Chondrocyte (in vitro differentiated cells): ENCODE measurements around the gene DUSP2. TPM values are rescaled to one million over a fixed set of nuclear protein-coding genes. Genes with fewer than 3 reads are reported as not detected.

Experiments used
- DNase-seq: peaks from one replicate; pipeline ENCODE4 v3.0.0; 2021; ENCODE audit warnings: mixed read lengths, low spot score
- H3K27ac Mint-ChIP-seq: one replicate; pipeline ENCODE4 v1.8.0; 2021; ENCODE audit warnings: mild to moderate bottlenecking, moderate library complexity, mixed read lengths; ENCODE audit not compliant: unreplicated experiment
- H3K27me3 Mint-ChIP-seq: 2 replicates; pipeline ENCODE4 v1.8.0; 2021; ENCODE audit warnings: low read depth, mixed read lengths
- H3K36me3 Mint-ChIP-seq: 2 replicates; pipeline ENCODE4 v1.8.0; 2021; ENCODE audit warnings: low read depth, mixed read lengths
- H3K4me1 Mint-ChIP-seq: 2 replicates; pipeline ENCODE4 v1.8.0; 2021; ENCODE audit warnings: low read depth, mild to moderate bottlenecking, mixed read lengths
- H3K4me3 Mint-ChIP-seq: one replicate; pipeline ENCODE4 v1.8.0; 2021; ENCODE audit warnings: mild to moderate bottlenecking, moderate library complexity, mixed read lengths; ENCODE audit not compliant: unreplicated experiment
- H3K9me3 Mint-ChIP-seq: 2 replicates; pipeline ENCODE4 v1.8.0; 2021; ENCODE audit warnings: low read depth, mixed read lengths
- CTCF ChIP-seq: fragments of 200-600 bp; sonication (generic); IDR thresholded peaks from 2 replicates; pipeline ENCODE4 v1.5.0; 2021; ENCODE audit warnings: antibody characterized with exemption, mild to moderate bottlenecking, moderate library complexity
- total RNA-seq: library from RNA; stranded (reverse); gene quantifications from 3 replicates; pipeline ENCODE4 v1.2.1, GENCODE V29; 2021

DUSP2 gene
- total RNA-seq, 1 donor from 2014 or later = 1.1 TPM

DNA sequence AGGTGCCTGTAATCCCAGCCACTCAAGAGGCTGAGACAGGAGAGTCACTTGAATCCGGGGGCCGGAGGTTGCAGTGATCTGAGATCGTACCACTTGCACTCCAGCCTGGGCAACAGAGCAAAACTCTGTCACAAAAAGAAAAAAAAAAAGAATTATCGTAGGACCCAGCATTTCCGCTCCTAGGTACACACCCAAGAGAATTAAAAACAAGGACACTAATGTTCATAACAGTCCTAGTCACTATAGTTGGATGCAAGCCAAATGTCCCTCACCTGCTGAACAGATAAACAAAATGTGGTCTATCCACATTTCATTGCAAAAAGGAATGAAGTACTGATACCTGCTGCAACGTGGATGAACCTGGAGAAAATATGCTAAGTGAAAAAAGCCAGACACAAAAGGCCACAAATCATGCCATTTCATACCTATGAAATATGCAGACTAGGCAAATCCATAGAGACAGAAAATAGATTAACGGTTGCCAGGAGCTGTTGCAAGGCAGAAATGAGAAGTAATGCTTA lies 50.1 kb downstream of the DUSP2 start:
- no peak for DNase-seq
- Mint-ChIP-seq H3K4me3 (no peak overlapping the region), H3K27ac (no peak overlapping the region), H3K36me3 (no peaks in the 10 kb centered on the region), H3K27me3 (peaks cover 7% of the 10 kb centered on the region), H3K4me1 (peaks cover 8% of the 10 kb centered on the region), H3K9me3 (no peaks in the 10 kb centered on the region)
- no peak for TF ChIP-seq CTCF

- Mint-ChIP-seq H3K4me1 (no peaks in the 10 kb centered on the region), H3K36me3 (no peaks in the 10 kb centered on the region)
- DNase-seq = no peak
Measured at GRCh38 chr2:96093528-96093927, 51.7 kb downstream of the DUSP2 start.

More at GRCh38 chr2:96093528-96093927, 51.7 kb downstream of the DUSP2 start:
- H3K9me3 Mint-ChIP-seq = no peaks in the 10 kb centered on the region
- TF ChIP-seq CTCF = no peak
- H3K27me3 Mint-ChIP-seq = peaks cover 7% of the 10 kb centered on the region
- H3K4me3 Mint-ChIP-seq = no peak overlapping the region
- H3K27ac Mint-ChIP-seq = no peak overlapping the region

Other genes with a start within 250 kb of the DUSP2 start
- gene ANKRD36C, start 153.6 kb downstream of the DUSP2 start, total RNA-seq = 29.9 to 50.8 TPM (median 33.8 TPM) in 3 replicates
- not detected in 3 replicates for gene GPAT2, start 110.5 kb downstream of the DUSP2 start, total RNA-seq
- 0.07 TPM in 1 of 3 replicates, not detected in the others for gene ADRA2B, start 28.9 kb downstream of the DUSP2 start, total RNA-seq
- gene ASTL, start 6.9 kb downstream of the DUSP2 start, total RNA-seq = not detected in 3 replicates
- 61.0 to 81.8 TPM (median 66.1 TPM) in 3 replicates for gene STARD7, start 63.4 kb upstream of the DUSP2 start, total RNA-seq
- gene TMEM127, start 120.6 kb upstream of the DUSP2 start, total RNA-seq = 43.9 to 54.4 TPM (median 52.5 TPM) in 3 replicates
- 37.5 to 46.9 TPM (median 39.7 TPM) in 3 replicates for gene CIAO1, start 120.8 kb upstream of the DUSP2 start, total RNA-seq
- 77.8 to 101 TPM (median 82.6 TPM) in 3 replicates for gene SNRNP200, start 160.1 kb upstream of the DUSP2 start, total RNA-seq
- 0.63 to 3.2 TPM (median 2.8 TPM) in 3 replicates for gene ITPRIPL1, start 179.9 kb upstream of the DUSP2 start, total RNA-seq
- 3.7 to 5.4 TPM (median 5.2 TPM) in 3 replicates for gene NCAPH, start 190.3 kb upstream of the DUSP2 start, total RNA-seq